SW 1271 (cell line): ENCODE measurements around the gene RGS3.

Experiments used
- DNase-seq, 2 experiments: peaks; one replicate each; lab custom pipeline; 2025; lab: John Stamatoyannopoulos, UW

Gene RGS3

GRCh38 chr9:113572076-113572861 is 108.7 kb downstream of the RGS3 start:
- DNase-seq, result no peak

- DNase-seq, result no peak
Observed at GRCh38 chr9:113573046-113573958, 109.8 kb downstream of the RGS3 start.

- DNase-seq, result no peak
Observed at GRCh38 chr9:113573959-113574352, 110.4 kb downstream of the RGS3 start.

- DNase-seq, result no peak
Observed at GRCh38 chr9:113574441-113575262, 111.1 kb downstream of the RGS3 start.

- DNase-seq, result peak in 1 of 2 experiments; percentile 66
Observed at GRCh38 chr9:113577525-113578261, 114.2 kb downstream of the RGS3 start.

GRCh38 chr9:113578279-113578865 is 114.8 kb downstream of the RGS3 start:
- DNase-seq, result no peak

GRCh38 chr9:113578882-113579282 is 115.4 kb downstream of the RGS3 start:
- peak; percentile 86 to 96 for DNase-seq

GRCh38 chr9:113579283-113580040 is 115.9 kb downstream of the RGS3 start:
- peak in 1 of 2 experiments; percentile 58 for DNase-seq

GRCh38 chr9:113580041-113580953 is 116.8 kb downstream of the RGS3 start:
- no peak for DNase-seq

GRCh38 chr9:113580954-113581311 is 117.4 kb downstream of the RGS3 start:
- DNase-seq, result no peak

GRCh38 chr9:113581865-113582697 is 118.6 kb downstream of the RGS3 start:
- no peak for DNase-seq

- DNase-seq, result no peak
Observed at GRCh38 chr9:113582698-113583200, 119.2 kb downstream of the RGS3 start.

GRCh38 chr9:113583511-113584427 is 120.2 kb downstream of the RGS3 start:
- no peak for DNase-seq

- DNase-seq, result no peak
Observed at GRCh38 chr9:113584428-113585084, 121.0 kb downstream of the RGS3 start.

- DNase-seq, result no peak
Observed at GRCh38 chr9:113585085-113585442, 121.5 kb downstream of the RGS3 start.

- DNase-seq, result no peak
Observed at GRCh38 chr9:113585555-113585954, 122.0 kb downstream of the RGS3 start.
